NAMALWA (cell line): Measurements from ENCODE around the gene BPIFB1.

Experiments used
- DNase-seq: peaks from one replicate; pipeline ENCODE4 v3.0.0-alpha.2; 2015; ENCODE audit warnings: low spot score

BPIFB1 gene

GRCh38 chr20:33296206-33296605 is 13.2 kb downstream of the BPIFB1 start:
- no peak for DNase-seq

GRCh38 chr20:33298391-33298790 is 15.4 kb downstream of the BPIFB1 start:
- DNase-seq, result peak; percentile 20

GRCh38 chr20:33299111-33299603 is 16.1 kb downstream of the BPIFB1 start:
- DNase-seq, result peak; percentile 78

GRCh38 chr20:33301192-33301930 is 18.3 kb downstream of the BPIFB1 start:
- DNase-seq, result peak; percentile 22

- DNase-seq, result no peak
Observed at GRCh38 chr20:33303595-33303994, 20.6 kb downstream of the BPIFB1 start.

GRCh38 chr20:33304046-33304445 is 21.0 kb downstream of the BPIFB1 start:
- no peak for DNase-seq

GRCh38 chr20:33305589-33306057 is 22.6 kb downstream of the BPIFB1 start:
- no peak for DNase-seq

- DNase-seq, result no peak
Observed at GRCh38 chr20:33306228-33306627, 23.2 kb downstream of the BPIFB1 start.

GRCh38 chr20:33306807-33307206 is 23.8 kb downstream of the BPIFB1 start:
- DNase-seq, result no peak

- no peak for DNase-seq
Observed at GRCh38 chr20:33308668-33309067, 25.7 kb downstream of the BPIFB1 start.

GRCh38 chr20:33309631-33310030 is 26.6 kb downstream of the BPIFB1 start:
- DNase-seq, result no peak

- DNase-seq, result no peak
Observed at GRCh38 chr20:33310327-33310899, 27.4 kb downstream of the BPIFB1 start.

GRCh38 chr20:33311011-33311410 is 28.0 kb downstream of the BPIFB1 start:
- no peak for DNase-seq

GRCh38 chr20:33311996-33312395 is 29.0 kb downstream of the BPIFB1 start:
- DNase-seq, result no peak

- no peak for DNase-seq
Observed at GRCh38 chr20:33312583-33312982, 29.6 kb downstream of the BPIFB1 start.

- no peak for DNase-seq
Observed at GRCh38 chr20:33313686-33314314, 30.8 kb downstream of the BPIFB1 start.

- no peak for DNase-seq
Observed at GRCh38 chr20:33316343-33316742, 33.3 kb downstream of the BPIFB1 start.

- DNase-seq, result no peak
Observed at GRCh38 chr20:33316958-33317357, 33.9 kb downstream of the BPIFB1 start.

- DNase-seq, result no peak
Observed at GRCh38 chr20:33317424-33318095, 34.5 kb downstream of the BPIFB1 start.

GRCh38 chr20:33318096-33318429 is 35.0 kb downstream of the BPIFB1 start:
- no peak for DNase-seq

GRCh38 chr20:33320006-33320405 is 37.0 kb downstream of the BPIFB1 start:
- DNase-seq, result no peak

GRCh38 chr20:33322456-33322855 is 39.4 kb downstream of the BPIFB1 start:
- DNase-seq, result no peak

GRCh38 chr20:33323236-33323635 is 40.2 kb downstream of the BPIFB1 start:
- no peak for DNase-seq
